ENCODE data around the gene ATP2A3.

The ATP2A3 gene

GRCh38 chr17:3961564-3962047 lies 2.6 kb downstream of the ATP2A3 start:
- WGBS, 2 experiments (ENCODE audit: insufficient coverage in 2 of 2), result 79 to 90% methylated on average over 4 to 5 of the region's 5 CpGs

GRCh38 chr17:3960764-3961163 lies 3.5 kb downstream of the ATP2A3 start:
- Histone ChIP-seq H3K27ac (ENCODE audit: low read depth, low read length, severe bottlenecking) (no peak overlapping the region), H3K4me1 (ENCODE audit: control insufficient read depth, insufficient read depth, low read length, poor library complexity, severe bottlenecking) (peaks cover 24% of the 10 kb centered on the region), H3K36me3 (ENCODE audit: control insufficient read depth, insufficient read depth, low read length) (no peaks in the 10 kb centered on the region), H3K9me3 (ENCODE audit: control insufficient read depth, low read length) (no peaks in the 10 kb centered on the region), H3K4me3 (ENCODE audit: extremely low read depth, insufficient read depth, low read length, poor library complexity, severe bottlenecking) (no peak overlapping the region)
- WGBS, 2 experiments (ENCODE audit: insufficient coverage in 2 of 2), result 85 to 92% methylated on average over 13 to 14 of the region's 14 CpGs

More at GRCh38 chr17:3961564-3962047, 2.6 kb downstream of the ATP2A3 start:
- H3K4me1 ChIP-seq (ENCODE audit: control insufficient read depth, insufficient read depth, low read length, poor library complexity, severe bottlenecking), result peaks cover 22% of the 10 kb centered on the region
- H3K27ac ChIP-seq (ENCODE audit: low read depth, low read length, severe bottlenecking), result no peak overlapping the region
- no peak overlapping the region for H3K4me3 ChIP-seq (ENCODE audit: extremely low read depth, insufficient read depth, low read length, poor library complexity, severe bottlenecking)
- H3K36me3 ChIP-seq (ENCODE audit: control insufficient read depth, insufficient read depth, low read length), result no peaks in the 10 kb centered on the region
- H3K9me3 ChIP-seq (ENCODE audit: control insufficient read depth, low read length), result no peaks in the 10 kb centered on the region

- Histone ChIP-seq H3K27ac (ENCODE audit: low read depth, low read length, severe bottlenecking) (no peak overlapping the region), H3K9me3 (ENCODE audit: control insufficient read depth, low read length) (no peaks in the 10 kb centered on the region), H3K36me3 (ENCODE audit: control insufficient read depth, insufficient read depth, low read length) (no peaks in the 10 kb centered on the region), H3K4me3 (ENCODE audit: extremely low read depth, insufficient read depth, low read length, poor library complexity, severe bottlenecking) (no peak overlapping the region), H3K4me1 (ENCODE audit: control insufficient read depth, insufficient read depth, low read length, poor library complexity, severe bottlenecking) (peaks cover 21% of the 10 kb centered on the region)
- 91 to 96% methylated on average over 13 of the region's 14 CpGs for WGBS, 2 experiments (ENCODE audit: insufficient coverage in 2 of 2)
These were observed 4.2 kb downstream of the ATP2A3 start for GRCh38 chr17:3959921-3960601.

- Histone ChIP-seq H3K4me1 (ENCODE audit: control insufficient read depth, insufficient read depth, low read length, poor library complexity, severe bottlenecking) (peaks cover 21% of the 10 kb centered on the region), H3K4me3 (ENCODE audit: extremely low read depth, insufficient read depth, low read length, poor library complexity, severe bottlenecking) (no peak overlapping the region), H3K36me3 (ENCODE audit: control insufficient read depth, insufficient read depth, low read length) (no peaks in the 10 kb centered on the region), H3K27ac (ENCODE audit: low read depth, low read length, severe bottlenecking) (no peak overlapping the region), H3K9me3 (ENCODE audit: control insufficient read depth, low read length) (no peaks in the 10 kb centered on the region)
- WGBS, 2 experiments (ENCODE audit: insufficient coverage in 2 of 2), result 80 to 82% methylated on average over 12 to 14 of the region's 15 CpGs
These were observed 4.8 kb downstream of the ATP2A3 start for GRCh38 chr17:3959295-3959899.

- no peaks in the 10 kb centered on the region for H3K9me3 ChIP-seq (ENCODE audit: control insufficient read depth, low read length)
- 88 to 93% methylated on average over 17 to 18 of the region's 18 CpGs for WGBS, 2 experiments (ENCODE audit: insufficient coverage in 2 of 2)
- H3K27ac ChIP-seq (ENCODE audit: low read depth, low read length, severe bottlenecking), result no peak overlapping the region
- H3K4me3 ChIP-seq (ENCODE audit: extremely low read depth, insufficient read depth, low read length, poor library complexity, severe bottlenecking), result no peak overlapping the region
- H3K36me3 ChIP-seq (ENCODE audit: control insufficient read depth, insufficient read depth, low read length), result no peaks in the 10 kb centered on the region
- H3K4me1 ChIP-seq (ENCODE audit: control insufficient read depth, insufficient read depth, low read length, poor library complexity, severe bottlenecking), result peaks cover 17% of the 10 kb centered on the region
These were observed 6.3 kb downstream of the ATP2A3 start for GRCh38 chr17:3957735-3958599.

GRCh38 chr17:3956983-3957382 lies 7.3 kb downstream of the ATP2A3 start:
- no peak overlapping the region for H3K27ac ChIP-seq (ENCODE audit: low read depth, low read length, severe bottlenecking)
- no peaks in the 10 kb centered on the region for H3K36me3 ChIP-seq (ENCODE audit: control insufficient read depth, insufficient read depth, low read length)
- no peaks in the 10 kb centered on the region for H3K9me3 ChIP-seq (ENCODE audit: control insufficient read depth, low read length)
- H3K4me3 ChIP-seq (ENCODE audit: extremely low read depth, insufficient read depth, low read length, poor library complexity, severe bottlenecking), result no peak overlapping the region
- peaks cover 17% of the 10 kb centered on the region for H3K4me1 ChIP-seq (ENCODE audit: control insufficient read depth, insufficient read depth, low read length, poor library complexity, severe bottlenecking)
- 76 to 85% methylated on average over 12 of the region's 12 CpGs for WGBS, 2 experiments (ENCODE audit: insufficient coverage in 2 of 2)

- no peak overlapping the region for H3K4me3 ChIP-seq (ENCODE audit: extremely low read depth, insufficient read depth, low read length, poor library complexity, severe bottlenecking)
- no peaks in the 10 kb centered on the region for H3K36me3 ChIP-seq (ENCODE audit: control insufficient read depth, insufficient read depth, low read length)
- peaks cover 17% of the 10 kb centered on the region for H3K4me1 ChIP-seq (ENCODE audit: control insufficient read depth, insufficient read depth, low read length, poor library complexity, severe bottlenecking)
- H3K27ac ChIP-seq (ENCODE audit: low read depth, low read length, severe bottlenecking), result no peak overlapping the region
- WGBS, 2 experiments (ENCODE audit: insufficient coverage in 2 of 2), result 20 to 32% methylated on average over 7 to 10 of the region's 15 CpGs
- no peaks in the 10 kb centered on the region for H3K9me3 ChIP-seq (ENCODE audit: control insufficient read depth, low read length)
These were observed 7.8 kb downstream of the ATP2A3 start for GRCh38 chr17:3956327-3956957.

- Histone ChIP-seq H3K36me3 (ENCODE audit: control insufficient read depth, insufficient read depth, low read length) (no peaks in the 10 kb centered on the region), H3K4me3 (ENCODE audit: extremely low read depth, insufficient read depth, low read length, poor library complexity, severe bottlenecking) (no peak overlapping the region), H3K4me1 (ENCODE audit: control insufficient read depth, insufficient read depth, low read length, poor library complexity, severe bottlenecking) (peaks cover 17% of the 10 kb centered on the region), H3K27ac (ENCODE audit: low read depth, low read length, severe bottlenecking) (no peak overlapping the region), H3K9me3 (ENCODE audit: control insufficient read depth, low read length) (no peaks in the 10 kb centered on the region)
- 88 to 94% methylated on average over 5 to 8 of the region's 10 CpGs for WGBS, 2 experiments (ENCODE audit: insufficient coverage in 2 of 2)
These were observed 8.6 kb downstream of the ATP2A3 start for GRCh38 chr17:3955673-3955988.

- H3K9me3 ChIP-seq (ENCODE audit: control insufficient read depth, low read length), result no peaks in the 10 kb centered on the region
- H3K4me3 ChIP-seq (ENCODE audit: extremely low read depth, insufficient read depth, low read length, poor library complexity, severe bottlenecking), result no peak overlapping the region
- H3K36me3 ChIP-seq (ENCODE audit: control insufficient read depth, insufficient read depth, low read length), result no peaks in the 10 kb centered on the region
- 81 to 88% methylated on average over 14 to 16 of the region's 18 CpGs for WGBS, 2 experiments (ENCODE audit: insufficient coverage in 2 of 2)
- H3K4me1 ChIP-seq (ENCODE audit: control insufficient read depth, insufficient read depth, low read length, poor library complexity, severe bottlenecking), result peaks cover 17% of the 10 kb centered on the region
- H3K27ac ChIP-seq (ENCODE audit: low read depth, low read length, severe bottlenecking), result no peak overlapping the region
These were observed 9.1 kb downstream of the ATP2A3 start for GRCh38 chr17:3954976-3955672.

- Histone ChIP-seq H3K4me3 (ENCODE audit: extremely low read depth, insufficient read depth, low read length, poor library complexity, severe bottlenecking) (no peak overlapping the region), H3K27ac (ENCODE audit: low read depth, low read length, severe bottlenecking) (no peak overlapping the region), H3K36me3 (ENCODE audit: control insufficient read depth, insufficient read depth, low read length) (no peaks in the 10 kb centered on the region), H3K9me3 (ENCODE audit: control insufficient read depth, low read length) (no peaks in the 10 kb centered on the region), H3K4me1 (ENCODE audit: control insufficient read depth, insufficient read depth, low read length, poor library complexity, severe bottlenecking) (peaks cover 9% of the 10 kb centered on the region)
- WGBS, 2 experiments (ENCODE audit: insufficient coverage in 2 of 2), result 88 to 92% methylated on average over 6 to 7 of the region's 10 CpGs
These were observed 10.2 kb downstream of the ATP2A3 start for GRCh38 chr17:3954086-3954485.

Data from mesodermal cell (in vitro differentiated cells).